Measurements from ENCODE around the gene KCNJ14.
"Not testable (repeated sequence)": the region's sequence is repeated elsewhere in the genome, so short reads cannot be mapped to it uniquely, and the experiment has no call there.

Gene KCNJ14

GRCh38 chr19:48484247-48484893 is 29.0 kb downstream of the KCNJ14 start:
- Histone ChIP-seq H3K9ac (ENCODE audit: low read length) (no peak overlapping the region), H3K79me2 (ENCODE audit: low read length) (no peaks in the 10 kb centered on the region), H3K36me3 (replicated peaks; ENCODE audit: insufficient read depth, low read length) (no peaks in the 10 kb centered on the region), H3K4me3 (ENCODE audit: low read length) (no peak overlapping the region), H3K4me2 (ENCODE audit: low read depth, low read length) (no peak overlapping the region), H2AFZ (ENCODE audit: low read length) (no peak overlapping the region), H3K9me3 (replicated peaks; ENCODE audit: insufficient read depth, low read length) (no peaks in the 10 kb centered on the region), H3K27me3 (replicated peaks; ENCODE audit: insufficient read depth, low read length) (no peaks in the 10 kb centered on the region), H3F3A (ENCODE audit: insufficient read depth, low read length) (peaks cover 5% of the 10 kb centered on the region; the same call in 1 of the 2 replicates), H3K4me1 (ENCODE audit: low read length) (peaks cover under 1% of the 10 kb centered on the region; the same call in 1 of the 2 replicates), H4K20me1 (ENCODE audit: insufficient read depth, low read length) (no peaks in the 10 kb centered on the region), H3K9me2 (replicated peaks; ENCODE audit: insufficient read depth, low read length) (no peaks in the 10 kb centered on the region), H3K27ac (ENCODE audit: low read length) (no peak overlapping the region)
- DNase-seq: no peak
- TF ChIP-seq EZH2 (optimal IDR thresholded peaks at IDR 0.05; ENCODE audit: low read depth, low read length): no peak
- no peak for TF ChIP-seq CTCF (IDR thresholded peaks at IDR 0.05; ENCODE audit: low read length)
- no peak for TF ChIP-seq EZH2phosphoT487 (IDR thresholded peaks at IDR 0.05; ENCODE audit: low read length)

DNA sequence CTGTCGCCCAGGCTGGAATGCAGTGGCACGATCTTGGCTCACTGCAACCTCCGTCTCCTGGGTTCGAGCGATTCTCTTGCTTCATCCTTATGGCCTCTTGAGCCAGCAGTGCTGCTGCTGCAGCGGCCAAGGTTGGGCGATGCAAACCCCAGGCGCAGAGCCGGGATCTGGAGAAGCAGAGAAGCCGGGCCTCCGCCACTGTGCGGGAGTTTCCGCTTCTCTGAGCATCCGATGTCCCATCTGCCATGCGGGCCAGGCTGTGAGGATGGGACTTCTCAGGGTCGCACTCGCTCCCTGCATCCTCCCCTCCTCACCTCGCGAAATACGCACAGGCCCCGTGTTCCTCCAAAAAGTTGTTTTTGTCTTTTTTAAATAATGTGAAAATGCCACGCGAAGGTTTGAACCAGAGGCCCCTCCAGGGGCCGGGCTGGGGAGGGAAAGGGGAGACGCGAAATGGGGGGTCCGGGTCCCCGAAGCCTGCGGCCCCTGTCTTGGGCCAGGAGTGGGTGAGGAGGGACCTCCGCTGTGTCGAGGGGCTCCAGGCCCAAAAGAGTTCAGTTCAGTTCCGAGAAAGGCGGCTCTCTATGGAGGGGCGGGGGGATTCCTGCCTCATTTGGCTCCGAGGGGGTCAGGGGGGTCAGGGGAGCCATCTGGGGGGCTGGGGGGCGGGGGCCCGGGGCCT is 29.7 kb downstream of the KCNJ14 start:
- peaks cover 7% of the 10 kb centered on the region; the same call in 1 of the 2 replicates for H3F3A ChIP-seq (ENCODE audit: insufficient read depth, low read length)
- no peak for DNase-seq
- H3K9me3 ChIP-seq (replicated peaks; ENCODE audit: insufficient read depth, low read length): no peaks in the 10 kb centered on the region
- H3K27me3 ChIP-seq (replicated peaks; ENCODE audit: insufficient read depth, low read length): no peaks in the 10 kb centered on the region
- no peak overlapping the region for H3K4me3 ChIP-seq (ENCODE audit: low read length)
- no peaks in the 10 kb centered on the region for H4K20me1 ChIP-seq (ENCODE audit: insufficient read depth, low read length)
- H3K4me1 ChIP-seq (ENCODE audit: low read length): peaks cover 7% of the 10 kb centered on the region
- H3K27ac ChIP-seq (ENCODE audit: low read length): no peak overlapping the region
- H3K9me2 ChIP-seq (replicated peaks; ENCODE audit: insufficient read depth, low read length): no peaks in the 10 kb centered on the region
- no peaks in the 10 kb centered on the region for H3K79me2 ChIP-seq (ENCODE audit: low read length)
- H3K9ac ChIP-seq (ENCODE audit: low read length): no peak overlapping the region
- H3K36me3 ChIP-seq (replicated peaks; ENCODE audit: insufficient read depth, low read length): no peaks in the 10 kb centered on the region
- H3K4me2 ChIP-seq (ENCODE audit: low read depth, low read length): no peak overlapping the region
- TF ChIP-seq EZH2phosphoT487 (IDR thresholded peaks at IDR 0.05; ENCODE audit: low read length) (no peak), EZH2 (optimal IDR thresholded peaks at IDR 0.05; ENCODE audit: low read depth, low read length) (no peak), CTCF (IDR thresholded peaks at IDR 0.05; ENCODE audit: low read length) (no peak)
- H2AFZ ChIP-seq (ENCODE audit: low read length): no peak overlapping the region

DNA sequence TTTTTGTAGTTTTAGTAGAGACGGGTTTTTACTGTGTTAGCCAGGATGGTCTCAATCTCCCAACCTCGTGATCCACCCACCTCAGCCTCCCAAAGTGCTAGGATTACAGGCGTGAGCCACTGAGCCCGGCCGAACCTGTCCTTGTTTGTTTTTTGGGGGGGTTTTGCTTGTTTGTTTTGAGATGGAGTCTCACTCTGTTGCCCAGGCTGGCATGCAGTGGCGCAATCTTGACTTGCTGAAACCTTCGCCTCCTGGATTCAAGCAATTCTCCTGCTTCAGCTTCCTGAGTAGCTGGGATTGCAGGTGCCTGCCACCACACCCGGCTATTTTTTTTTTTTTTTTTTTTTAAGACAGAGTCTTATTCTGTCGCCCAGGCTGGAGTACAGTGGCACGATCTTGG is 31.3 kb downstream of the KCNJ14 start:
- H3F3A ChIP-seq (ENCODE audit: insufficient read depth, low read length); H4K20me1 ChIP-seq (ENCODE audit: insufficient read depth, low read length); H3K79me2 ChIP-seq (ENCODE audit: low read length); H3K9me2 ChIP-seq (replicated peaks; ENCODE audit: insufficient read depth, low read length); H3K36me3 ChIP-seq (replicated peaks; ENCODE audit: insufficient read depth, low read length); H3K9me3 ChIP-seq (replicated peaks; ENCODE audit: insufficient read depth, low read length); H3K9ac ChIP-seq (ENCODE audit: low read length); H3K27me3 ChIP-seq (replicated peaks; ENCODE audit: insufficient read depth, low read length); H3K4me3 ChIP-seq (ENCODE audit: low read length); DNase-seq; H2AFZ ChIP-seq (ENCODE audit: low read length); H3K4me2 ChIP-seq (ENCODE audit: low read depth, low read length); H3K27ac ChIP-seq (ENCODE audit: low read length): not testable (repeated sequence)
- peaks cover 20% of the 10 kb centered on the region for H3K4me1 ChIP-seq (ENCODE audit: low read length)

DNA sequence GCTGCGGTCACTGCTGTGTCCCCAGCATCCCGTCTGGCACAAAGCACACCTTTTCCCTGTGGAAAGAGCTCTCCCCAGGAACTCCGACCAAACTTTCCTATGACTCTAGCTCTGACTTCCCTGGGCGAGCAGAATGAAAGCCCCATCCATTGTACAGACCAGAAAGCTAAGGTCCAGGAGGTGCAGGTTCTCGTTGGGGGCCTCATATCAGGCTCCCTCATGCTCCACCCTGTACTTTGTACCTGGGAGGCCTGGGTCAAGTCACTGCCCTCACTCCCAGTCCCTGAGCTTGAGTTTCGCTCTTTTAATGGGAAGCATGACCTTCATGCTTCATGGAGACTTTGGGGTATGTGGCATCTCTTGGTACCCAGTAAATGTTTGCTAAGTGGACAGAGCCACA is 32.2 kb downstream of the KCNJ14 start:
- no peaks in the 10 kb centered on the region for H3K9me3 ChIP-seq (replicated peaks; ENCODE audit: insufficient read depth, low read length)
- peaks cover 7% of the 10 kb centered on the region for H3F3A ChIP-seq (ENCODE audit: insufficient read depth, low read length)

More for the DNA sequence above, 32.2 kb downstream of the KCNJ14 start:
- H4K20me1 ChIP-seq (ENCODE audit: insufficient read depth, low read length): no peaks in the 10 kb centered on the region
- no peak for TF ChIP-seq EZH2phosphoT487 (IDR thresholded peaks at IDR 0.05; ENCODE audit: low read length)
- TF ChIP-seq EZH2 (optimal IDR thresholded peaks at IDR 0.05; ENCODE audit: low read depth, low read length): no peak
- no peak overlapping the region for H3K4me2 ChIP-seq (ENCODE audit: low read depth, low read length)
- no peak for DNase-seq
- H3K79me2 ChIP-seq (ENCODE audit: low read length): no peaks in the 10 kb centered on the region
- no peak overlapping the region for H3K27ac ChIP-seq (ENCODE audit: low read length)
- H2AFZ ChIP-seq (ENCODE audit: low read length): no peak overlapping the region
- H3K27me3 ChIP-seq (replicated peaks; ENCODE audit: insufficient read depth, low read length): peaks cover 3% of the 10 kb centered on the region; the same call in 1 of the 2 replicates
- no peaks in the 10 kb centered on the region for H3K36me3 ChIP-seq (replicated peaks; ENCODE audit: insufficient read depth, low read length)
- no peak overlapping the region for H3K9ac ChIP-seq (ENCODE audit: low read length)
- peaks cover 24% of the 10 kb centered on the region for H3K4me1 ChIP-seq (ENCODE audit: low read length)
- H3K9me2 ChIP-seq (replicated peaks; ENCODE audit: insufficient read depth, low read length): no peaks in the 10 kb centered on the region
- H3K4me3 ChIP-seq (ENCODE audit: low read length): no peak overlapping the region
